ENCODE results near the gene S100A3.
A peak's percentile ranks its signal among the peaks of the same experiment; 100 is the strongest.
"Not testable (repeated sequence)": the region's sequence is repeated elsewhere in the genome, so short reads cannot be mapped to it uniquely, and the experiment has no call there.

The S100A3 gene, protein sequence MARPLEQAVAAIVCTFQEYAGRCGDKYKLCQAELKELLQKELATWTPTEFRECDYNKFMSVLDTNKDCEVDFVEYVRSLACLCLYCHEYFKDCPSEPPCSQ

GRCh38 chr1:153548722-153549688, at the start of gene S100A3:
Gene S100A3, minus strand, starts transcription at chr1:153549258. Its CDS starts 773 bp downstream, at chr1:153548485.
- DNase-seq (no peak), ATAC-seq (no peak)

- ATAC-seq (peak; percentile 83), DNase-seq (peak; percentile 22)
These were observed 49.5 kb upstream of the S100A3 start for GRCh38 chr1:153598309-153599172.

DNA sequence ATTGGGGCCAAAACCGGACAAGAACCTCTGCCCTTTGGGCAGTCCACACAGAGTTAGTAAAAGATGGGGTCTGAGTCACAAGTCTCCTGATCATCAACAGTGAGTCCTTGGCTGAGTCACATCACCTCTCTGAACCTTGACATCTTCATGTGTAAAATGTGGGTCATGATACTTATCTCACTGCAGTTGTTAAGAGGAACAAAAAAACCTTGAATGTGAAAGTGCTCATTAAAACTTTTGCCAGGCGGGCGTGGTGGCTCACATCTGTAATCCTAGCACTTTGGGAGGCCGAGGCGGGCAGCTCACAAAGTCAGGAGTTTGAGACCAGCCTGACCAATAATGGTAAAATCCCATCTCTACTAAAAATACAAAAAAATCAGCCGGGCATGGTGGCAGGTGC, 48.1 kb upstream of the S100A3 start:
- DNase-seq: no peak

DNA sequence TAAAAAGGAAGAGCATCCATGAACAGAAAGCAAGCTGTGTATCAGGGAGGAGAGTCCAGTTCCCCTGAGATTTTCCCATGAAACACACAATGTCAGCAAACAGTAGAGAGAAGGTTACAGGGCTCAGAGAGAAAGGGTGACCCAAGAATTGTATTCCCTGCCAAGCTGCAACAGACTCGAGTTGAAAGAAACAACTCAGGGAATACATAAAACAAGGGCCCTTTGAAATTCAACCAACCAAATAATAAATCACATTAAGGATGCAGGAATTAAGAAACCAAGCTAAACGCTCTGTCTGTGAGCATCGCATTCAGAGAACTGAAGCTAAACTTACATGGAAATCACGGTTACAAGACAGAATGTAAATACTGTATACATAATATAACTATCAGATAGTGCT, 43.7 kb upstream of the S100A3 start:
- DNase-seq: no peak
- no peak for ATAC-seq

More for the DNA sequence above, 48.1 kb upstream of the S100A3 start:
- peak; percentile 90 for ATAC-seq

- DNase-seq (no peak), ATAC-seq (no peak)
These were observed 39.4 kb upstream of the S100A3 start for GRCh38 chr1:153588482-153588881.

GRCh38 chr1:153588033-153588432, 39.0 kb upstream of the S100A3 start:
- not testable (repeated sequence) for ATAC-seq, DNase-seq

DNA sequence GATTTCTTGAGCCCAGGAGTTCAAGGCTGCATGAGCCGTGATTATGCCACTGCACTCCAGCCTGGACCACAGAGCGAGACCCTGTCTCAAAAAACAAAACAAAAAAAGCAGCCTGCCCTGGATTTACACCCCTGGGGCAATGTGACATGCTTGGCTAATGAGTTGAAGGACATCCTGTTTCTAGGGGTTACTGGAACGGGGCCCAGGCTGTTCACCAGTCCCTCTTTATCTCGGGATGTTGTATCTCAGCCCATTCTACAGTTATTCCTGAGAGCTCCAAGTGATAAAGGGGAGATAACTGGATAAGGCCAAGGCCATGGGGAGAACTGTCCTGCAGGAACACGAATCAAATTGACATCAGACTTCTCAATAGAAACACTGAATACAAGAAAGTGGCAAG, 38.3 kb upstream of the S100A3 start:
- ATAC-seq (no peak), DNase-seq (no peak)

- DNase-seq (no peak), ATAC-seq (no peak)
These were observed 37.3 kb upstream of the S100A3 start for GRCh38 chr1:153586347-153586746.

DNA sequence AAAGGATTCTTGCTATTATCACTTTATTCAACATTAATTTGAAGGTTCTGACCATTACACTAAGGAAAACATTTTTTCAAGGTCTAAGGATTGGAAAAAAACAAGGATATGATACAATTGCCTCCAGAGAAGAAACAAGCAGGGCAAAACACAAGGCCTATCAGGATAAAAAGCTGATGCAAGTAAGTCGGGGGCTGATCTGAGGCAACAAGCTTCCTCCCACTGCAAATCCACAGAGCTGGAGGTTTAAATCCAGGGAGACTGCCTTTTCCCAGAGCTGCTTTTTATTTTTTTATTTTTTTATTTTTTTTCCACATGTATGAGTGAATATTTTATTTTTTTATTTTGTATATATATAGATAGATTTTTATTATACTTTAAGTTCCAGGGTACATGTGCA, 35.9 kb upstream of the S100A3 start:
- DNase-seq (no peak), ATAC-seq (no peak)

- ATAC-seq (no peak), DNase-seq (no peak)
These were observed 34.9 kb upstream of the S100A3 start for GRCh38 chr1:153583976-153584375.

DNA sequence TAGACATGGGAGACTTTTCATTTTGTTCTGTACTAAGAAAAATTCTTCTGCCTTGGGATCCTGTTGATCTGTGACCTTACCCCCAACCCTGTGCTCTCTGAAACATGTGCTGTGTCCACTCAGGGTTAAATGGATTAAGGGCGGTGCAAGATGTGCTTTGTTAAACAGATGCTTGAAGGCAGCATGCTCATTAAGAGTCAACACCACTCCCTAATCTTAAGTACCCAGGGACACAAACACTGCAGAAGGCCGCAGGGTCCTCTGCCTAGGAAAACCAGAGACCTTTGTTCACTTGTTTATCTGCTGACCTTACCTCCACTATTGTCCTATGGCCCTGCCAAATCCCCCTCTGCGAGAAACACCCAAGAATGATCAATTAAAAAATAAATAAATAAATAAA, 34.5 kb upstream of the S100A3 start:
- not testable (repeated sequence) for DNase-seq, ATAC-seq

DNA sequence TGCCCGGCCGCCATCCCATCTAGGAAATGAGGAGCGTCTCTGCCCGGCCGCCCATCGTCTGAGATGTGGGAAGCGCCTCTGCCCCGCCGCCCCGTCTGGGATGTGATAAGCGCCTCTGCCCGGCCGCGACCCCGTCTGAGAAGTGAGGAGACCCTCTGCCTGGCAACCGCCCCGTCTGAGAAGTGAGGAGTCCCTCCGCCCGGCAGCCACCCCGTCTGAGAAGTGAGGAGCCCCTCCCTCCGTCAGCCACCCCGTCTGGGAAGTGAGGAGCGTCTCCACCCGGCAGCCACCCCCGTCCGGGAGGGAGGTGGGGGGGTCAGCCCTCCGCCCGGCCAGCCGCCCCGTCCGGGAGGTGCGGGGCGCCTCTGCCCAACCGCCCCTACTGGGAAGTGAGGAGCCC, 33.8 kb upstream of the S100A3 start:
- DNase-seq, ATAC-seq: not testable (repeated sequence)

GRCh38 chr1:153578936-153579335, 29.9 kb upstream of the S100A3 start:
- no peak for ATAC-seq
- no peak for DNase-seq

GRCh38 chr1:153578490-153578889, 29.4 kb upstream of the S100A3 start:
- DNase-seq (no peak), ATAC-seq (no peak)

DNA sequence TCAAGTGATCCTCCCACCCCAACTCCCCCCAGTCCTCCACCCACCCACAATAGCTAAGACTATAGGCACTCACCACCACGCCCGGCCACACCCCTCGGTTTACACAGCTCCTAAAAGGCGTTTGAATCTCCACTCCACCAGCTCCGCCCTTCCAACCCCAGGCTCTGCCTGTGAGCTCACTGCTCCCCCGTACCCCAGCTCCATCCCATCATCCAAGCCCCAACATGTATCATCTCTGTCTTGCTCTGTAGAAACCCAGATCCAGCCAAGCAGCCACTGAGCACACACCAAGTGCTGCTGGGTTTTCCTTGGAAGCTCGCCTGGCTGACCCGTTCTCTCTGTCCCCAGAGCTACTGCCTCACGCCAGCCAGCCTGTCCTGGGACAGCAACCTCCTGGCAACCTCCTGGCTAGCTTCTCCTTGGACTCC, 28.6 kb upstream of the S100A3 start:
- no peak for DNase-seq
- no peak for ATAC-seq

DNA sequence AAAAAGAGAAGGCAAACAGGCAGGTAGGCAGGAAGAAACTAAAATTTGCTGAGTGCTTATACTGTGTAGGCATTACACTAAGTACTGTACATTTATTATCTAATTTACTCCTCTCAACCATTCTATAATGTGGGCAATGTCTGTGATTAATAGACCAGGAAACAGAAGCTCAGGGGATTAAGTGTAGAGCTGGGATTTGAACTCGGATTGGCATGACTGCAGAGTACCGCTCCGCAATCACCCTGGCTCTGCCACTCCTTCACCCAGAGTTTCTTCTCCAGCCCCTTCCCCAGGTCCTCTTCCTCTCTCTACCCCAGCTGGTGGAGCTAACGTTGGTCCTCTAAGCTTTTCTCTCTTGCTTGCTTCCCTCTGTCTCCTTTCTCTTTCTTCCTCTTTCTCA, 28.1 kb upstream of the S100A3 start:
- DNase-seq (no peak), ATAC-seq (no peak)

GRCh38 chr1:153575497-153575896, 26.4 kb upstream of the S100A3 start:
- not testable (repeated sequence) for DNase-seq, ATAC-seq

GRCh38 chr1:153575081-153575491, 26.0 kb upstream of the S100A3 start:
- not testable (repeated sequence) for DNase-seq, ATAC-seq

- ATAC-seq: no peak
- no peak for DNase-seq
These were observed 24.3 kb upstream of the S100A3 start for GRCh38 chr1:153573351-153573750.

DNA sequence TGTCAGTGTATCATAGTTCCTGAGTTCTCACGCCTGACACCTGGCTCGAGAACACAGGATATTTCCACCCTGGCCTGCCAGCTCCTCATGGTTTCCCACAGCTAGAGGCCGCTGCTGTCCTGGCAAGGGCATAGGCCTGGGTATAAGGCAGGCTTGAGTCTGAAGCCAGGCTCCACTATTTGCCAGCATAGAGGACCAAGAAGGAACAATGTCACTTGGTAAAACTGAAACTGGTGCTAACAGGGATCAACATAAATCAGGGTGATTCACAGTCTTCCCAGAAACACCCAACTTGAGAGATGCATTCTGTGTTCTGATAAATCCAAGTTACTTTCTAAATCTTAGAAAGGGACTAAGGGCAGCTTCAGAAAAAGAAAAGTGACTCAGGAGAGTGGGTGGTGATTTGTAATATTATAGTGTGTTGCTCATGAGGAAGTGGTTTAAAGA, 23.5 kb upstream of the S100A3 start:
- ATAC-seq (peak; percentile 85), DNase-seq (peak; percentile 74)

DNA sequence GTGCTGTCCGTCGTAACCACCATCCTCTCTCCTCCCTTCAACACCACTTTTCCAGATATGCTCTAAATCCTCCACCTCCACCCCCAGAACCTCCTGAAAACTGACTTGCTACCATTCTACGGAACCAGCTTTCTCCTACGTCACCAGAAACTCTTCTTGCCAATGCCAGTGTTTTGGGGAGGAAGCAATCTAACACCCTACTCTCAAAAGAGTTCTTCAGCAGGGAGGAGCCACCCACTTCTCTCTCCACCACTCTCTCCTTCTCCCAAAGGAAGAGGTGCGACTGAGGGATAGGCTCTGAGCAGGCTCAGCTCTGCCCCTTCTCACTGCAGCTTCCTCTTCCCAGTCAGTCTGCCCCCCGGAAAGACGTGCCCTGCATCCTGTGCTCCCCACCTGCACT, 22.6 kb upstream of the S100A3 start:
- no peak for DNase-seq
- ATAC-seq: no peak

GRCh38 chr1:153570874-153571273, 21.8 kb upstream of the S100A3 start:
- DNase-seq: no peak
- ATAC-seq: no peak
